Erythroblast (primary cell): ENCODE data around the gene GPHN.

Experiments used
- DNase-seq, 2 experiments: peaks; one replicate each; lab custom pipeline; 2025; lab: John Stamatoyannopoulos, UW
- GATA1 ChIP-seq: IDR thresholded peaks from 2 replicates; pipeline ENCODE4 v1.6.1; 2011; ENCODE audit warnings: low read depth, mild to moderate bottlenecking, control low read depth, low read length, moderate library complexity
- POLR2A ChIP-seq: IDR thresholded peaks from 2 replicates; pipeline ENCODE4 v1.6.1; 2011; ENCODE audit warnings: mild to moderate bottlenecking, low read length

GPHN gene

DNA sequence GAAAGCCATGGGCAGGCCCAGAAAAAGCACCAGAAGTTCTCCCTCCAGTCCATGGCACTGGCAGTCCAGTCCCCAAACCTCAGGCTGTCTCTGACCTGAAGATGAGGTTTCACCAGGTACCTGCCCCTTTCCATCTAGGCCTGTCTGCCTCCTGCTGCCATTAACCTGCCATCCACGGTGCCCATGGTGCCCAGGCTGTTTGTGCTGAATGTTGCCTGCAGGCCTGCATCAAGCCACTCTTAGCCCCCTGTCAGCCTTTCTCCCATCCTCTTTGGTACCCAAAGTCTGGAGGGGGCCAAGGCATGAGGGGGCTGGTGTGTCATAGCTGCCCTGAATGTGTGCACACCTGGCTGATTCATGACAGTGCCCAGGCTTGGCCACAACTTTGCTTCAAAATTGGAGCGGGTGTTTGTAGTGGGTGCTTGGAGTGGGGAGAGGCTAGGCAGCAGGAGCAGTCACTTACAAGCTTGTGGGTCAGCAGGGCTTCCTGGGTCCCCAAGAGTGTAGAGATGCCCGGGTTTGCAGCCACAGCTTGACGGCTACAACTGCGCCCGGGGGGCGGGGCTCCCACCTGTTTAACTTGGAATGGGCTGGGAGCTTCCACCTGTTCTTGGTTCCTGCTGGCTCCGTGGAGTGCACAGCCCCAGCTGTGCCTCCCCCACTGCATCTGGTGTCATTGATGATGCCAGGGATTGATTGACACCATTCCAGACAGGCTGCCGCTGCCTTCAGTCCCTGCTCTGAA is 88.5 kb downstream of the GPHN start:
- no peak for TF ChIP-seq POLR2A
- TF ChIP-seq GATA1: no peak
- no peak for DNase-seq

DNA sequence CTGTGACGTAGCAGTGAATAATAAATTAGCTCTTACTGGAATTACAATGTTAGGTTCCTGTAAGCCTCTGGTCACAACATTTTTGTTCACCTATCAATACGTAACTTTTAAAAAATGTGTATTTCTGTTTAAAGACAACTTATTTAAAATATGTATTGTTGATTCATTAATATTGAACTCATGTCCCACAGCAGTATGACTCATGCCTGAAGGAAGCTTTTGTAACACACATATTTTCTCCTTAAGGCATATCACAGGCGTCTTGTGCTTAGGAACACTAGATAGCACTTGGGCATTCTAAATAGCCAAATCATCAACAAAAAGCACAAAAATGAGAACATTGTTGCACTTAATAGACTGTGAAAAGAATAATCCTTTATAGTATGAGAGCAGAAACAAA is 92.5 kb downstream of the GPHN start:
- no peak for DNase-seq
- TF ChIP-seq GATA1 (no peak), POLR2A (no peak)

DNA sequence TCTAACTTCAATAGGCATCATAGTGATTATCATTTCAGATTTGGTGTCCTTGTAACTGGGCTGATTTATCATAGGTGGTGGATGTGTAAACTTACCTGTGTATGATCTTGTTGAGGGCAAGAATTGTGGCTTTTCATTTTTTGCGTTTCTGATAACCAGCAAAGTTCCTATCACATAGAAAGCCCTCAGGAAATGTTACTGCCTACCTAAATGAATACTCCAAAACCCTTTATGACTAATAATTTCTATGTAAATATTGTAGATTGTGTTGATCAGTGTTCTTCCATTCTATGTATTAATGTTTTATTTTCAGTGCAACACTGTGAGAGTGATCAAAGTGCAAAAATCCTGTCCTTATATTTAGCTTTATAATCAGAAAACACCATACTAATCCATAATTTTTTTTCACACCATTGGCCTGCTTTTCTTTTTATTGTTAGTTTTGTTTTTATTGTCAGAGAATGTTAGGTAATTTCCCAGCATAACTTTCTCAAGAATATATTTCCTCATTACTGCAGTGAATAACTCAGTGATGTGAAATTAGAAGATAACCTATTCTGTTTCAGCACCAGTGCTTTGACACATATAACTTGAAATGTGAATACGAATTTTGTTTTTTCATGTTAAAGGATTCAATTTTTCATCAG is 94.1 kb downstream of the GPHN start:
- TF ChIP-seq GATA1: no peak
- no peak for TF ChIP-seq POLR2A
- DNase-seq: no peak

DNA sequence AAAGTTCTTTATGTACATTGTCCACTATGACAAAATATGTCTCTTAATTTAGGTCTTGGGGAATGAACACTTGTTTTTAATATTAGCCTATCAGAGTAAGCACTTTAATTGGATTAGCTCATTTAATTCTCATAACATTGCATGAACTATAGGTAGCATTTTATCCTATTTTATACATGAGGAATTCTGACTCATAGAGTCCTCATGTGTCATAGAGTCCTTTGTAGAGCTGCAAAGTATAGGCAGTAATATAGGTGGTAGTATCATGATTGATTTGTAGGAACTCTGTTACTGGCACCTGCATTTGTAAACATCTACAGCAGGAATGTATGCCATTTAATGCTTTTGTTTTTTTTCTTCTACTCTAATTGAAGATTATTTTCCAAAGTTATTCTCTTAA is 96.0 kb downstream of the GPHN start:
- no peak for TF ChIP-seq GATA1
- no peak for TF ChIP-seq POLR2A
- no peak for DNase-seq

DNA sequence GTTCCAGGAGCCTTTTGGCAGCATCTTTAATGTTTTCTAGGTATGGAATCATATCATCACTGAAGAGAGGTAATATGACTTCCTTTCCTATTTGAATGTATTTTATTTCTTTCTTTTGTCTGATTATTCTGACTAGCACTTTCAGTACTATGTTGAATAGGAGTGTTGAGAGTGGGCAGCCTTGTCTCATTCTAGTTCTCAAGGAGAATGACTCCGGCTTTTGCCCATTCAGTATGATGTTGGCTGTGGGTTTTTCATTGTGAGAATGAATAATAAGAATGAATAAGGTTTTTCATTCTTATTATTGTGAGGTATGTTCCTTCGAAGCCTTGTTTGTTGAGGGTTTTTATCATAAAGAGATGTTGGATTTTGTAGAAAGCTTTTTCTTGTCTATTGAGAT is 98.9 kb downstream of the GPHN start:
- TF ChIP-seq POLR2A (no peak), GATA1 (no peak)
- DNase-seq: no peak

DNA sequence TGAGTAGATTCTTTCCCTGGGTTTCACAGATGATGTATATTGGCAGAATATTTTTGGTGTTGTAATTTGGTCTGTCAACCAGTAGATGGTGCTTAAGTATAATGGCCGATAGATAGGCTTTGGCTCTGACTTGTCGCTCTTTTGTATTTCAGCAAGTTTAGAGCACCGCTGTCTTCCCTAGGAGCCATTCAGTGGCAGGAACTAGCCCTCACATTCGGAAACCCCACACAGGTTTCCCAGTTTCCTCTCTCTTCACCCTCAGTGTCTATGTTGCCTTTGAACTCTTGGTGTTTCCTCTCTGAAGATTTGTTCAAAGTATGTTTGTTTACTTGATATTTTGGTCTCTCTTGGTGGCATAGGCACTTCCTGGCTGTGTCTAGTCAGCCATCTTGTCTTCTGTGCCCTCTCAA is 102.2 kb downstream of the GPHN start:
- no peak for TF ChIP-seq GATA1
- no peak for TF ChIP-seq POLR2A
- DNase-seq: peak; percentile 12 to 14

DNA sequence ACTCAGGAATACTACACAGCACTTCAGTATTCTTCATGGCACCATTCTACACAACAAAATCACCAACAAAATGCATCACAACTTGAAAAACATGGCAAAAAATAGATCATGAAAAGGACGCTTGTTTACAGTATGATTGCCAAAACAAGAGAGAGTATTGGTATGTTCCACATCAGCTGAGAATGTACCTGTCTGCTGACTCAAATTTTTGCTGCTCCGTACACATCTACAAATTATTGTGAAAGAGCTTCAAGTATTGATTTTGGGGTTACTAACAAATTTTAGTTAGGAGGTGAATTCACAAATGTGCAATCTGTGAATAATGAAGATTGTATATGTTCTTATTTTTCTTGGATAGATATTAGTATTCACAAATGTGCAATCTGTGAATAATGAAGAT is 105.4 kb downstream of the GPHN start:
- TF ChIP-seq GATA1: no peak
- no peak for TF ChIP-seq POLR2A
- no peak for DNase-seq

DNA sequence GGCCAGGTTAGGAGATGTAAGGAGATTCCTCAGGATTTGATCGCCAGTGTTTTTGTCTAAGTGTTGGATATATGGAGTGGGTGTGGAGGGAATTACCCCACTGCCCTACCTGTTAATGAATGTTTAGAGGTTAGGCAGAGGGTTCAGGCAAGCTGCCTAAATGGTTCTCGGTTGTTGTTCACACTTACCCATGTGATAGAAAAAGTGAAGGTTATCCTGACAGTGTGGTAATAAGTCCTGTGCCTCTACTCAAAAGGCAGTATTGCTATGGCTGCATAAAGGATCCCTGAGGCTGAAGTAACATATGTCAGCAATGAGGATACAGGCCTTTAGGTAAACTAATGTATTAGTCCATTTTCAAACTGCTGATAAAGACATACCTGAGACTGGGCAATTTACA is 112.0 kb downstream of the GPHN start:
- DNase-seq: no peak
- TF ChIP-seq GATA1: no peak
- TF ChIP-seq POLR2A: no peak

DNA sequence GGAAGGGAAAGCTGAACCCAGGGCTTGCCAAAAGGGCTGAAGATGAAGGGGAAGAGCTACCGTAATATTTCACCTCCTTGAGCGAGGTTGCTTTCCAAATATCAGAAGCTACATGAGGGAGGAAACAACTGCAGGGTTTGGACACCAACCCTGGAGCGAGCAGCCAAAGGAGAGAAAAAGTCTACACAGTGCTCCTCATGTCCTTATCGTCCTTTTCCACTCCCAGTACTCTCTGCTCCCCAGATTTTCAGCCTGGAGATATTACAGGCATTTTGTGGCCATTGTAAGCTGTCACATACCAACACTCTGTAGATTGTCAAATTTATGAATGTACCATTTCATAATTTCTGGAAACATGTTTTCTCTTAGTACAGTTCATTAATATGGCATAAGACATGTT is 115.9 kb downstream of the GPHN start:
- no peak for TF ChIP-seq POLR2A
- no peak for TF ChIP-seq GATA1

DNA sequence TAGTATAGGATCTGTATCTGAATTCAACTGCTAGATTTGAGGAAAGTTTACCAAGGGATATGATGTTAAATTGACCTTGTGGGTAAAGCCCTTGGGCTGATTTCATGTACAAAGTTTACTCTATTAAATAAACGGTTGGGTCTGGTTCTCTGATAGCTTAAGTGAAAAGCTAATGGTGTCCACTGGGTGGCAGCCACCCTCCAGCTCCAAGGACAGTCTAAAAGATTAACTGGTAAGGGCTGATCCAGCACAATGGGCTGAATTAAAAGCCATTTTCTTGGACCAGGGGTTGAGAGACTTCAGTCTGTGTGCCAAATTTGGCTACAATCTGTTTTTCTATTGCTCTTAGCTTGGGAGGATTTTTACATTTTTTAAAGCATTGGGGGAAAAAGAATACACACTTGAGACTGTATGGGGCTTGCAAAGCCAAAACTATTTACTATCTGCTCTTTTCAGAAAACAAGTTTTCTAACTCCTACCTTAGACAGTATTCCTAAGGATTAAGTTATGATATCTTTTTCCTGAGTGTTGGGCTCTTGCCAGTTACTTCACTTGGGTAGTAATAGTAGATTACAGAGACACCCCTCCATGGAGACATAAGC is 116.5 kb downstream of the GPHN start:
- no peak for TF ChIP-seq GATA1
- TF ChIP-seq POLR2A: no peak
- DNase-seq: peak; percentile 51 to 55

More for the DNA sequence above, 115.9 kb downstream of the GPHN start:
- DNase-seq: no peak

DNA sequence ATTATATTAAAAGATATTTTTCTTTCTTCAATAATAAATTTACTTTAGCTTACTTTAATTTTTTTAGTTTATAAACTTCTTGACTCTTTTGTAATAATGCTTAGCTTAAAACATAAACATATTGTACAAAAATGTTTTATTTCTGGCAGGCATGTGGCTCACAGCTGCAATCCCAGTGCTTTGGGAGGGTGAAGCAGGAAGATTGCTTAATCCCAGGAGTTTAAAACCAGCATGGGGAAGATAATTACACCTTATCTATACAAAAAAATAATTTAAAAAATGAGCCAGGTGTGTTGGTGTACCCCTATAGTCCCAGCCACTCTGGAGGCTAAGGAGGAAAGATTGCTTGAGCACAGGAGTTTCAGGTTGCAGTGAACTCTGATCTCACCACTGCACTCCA is 120.7 kb downstream of the GPHN start:
- DNase-seq: no peak
- no peak for TF ChIP-seq GATA1
- TF ChIP-seq POLR2A: no peak

DNA sequence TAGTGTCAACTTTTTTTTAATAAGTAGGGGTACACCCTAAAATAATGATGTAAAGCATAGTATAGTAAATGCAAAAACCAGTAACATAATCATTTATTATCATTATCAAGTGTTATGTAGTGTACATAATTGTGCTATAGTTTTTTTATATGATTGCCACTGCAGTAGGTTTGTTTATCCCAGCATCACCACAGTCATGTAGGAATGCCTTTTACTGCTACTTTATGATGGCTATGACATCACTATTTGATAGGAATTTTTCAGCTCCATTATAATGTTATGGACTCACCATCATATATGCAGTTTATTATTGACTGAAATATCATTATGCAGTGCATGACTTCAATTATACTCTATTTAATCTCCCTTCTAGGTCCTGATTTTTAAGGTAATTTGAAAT is 121.6 kb downstream of the GPHN start:
- TF ChIP-seq GATA1 (no peak), POLR2A (no peak)
- no peak for DNase-seq

DNA sequence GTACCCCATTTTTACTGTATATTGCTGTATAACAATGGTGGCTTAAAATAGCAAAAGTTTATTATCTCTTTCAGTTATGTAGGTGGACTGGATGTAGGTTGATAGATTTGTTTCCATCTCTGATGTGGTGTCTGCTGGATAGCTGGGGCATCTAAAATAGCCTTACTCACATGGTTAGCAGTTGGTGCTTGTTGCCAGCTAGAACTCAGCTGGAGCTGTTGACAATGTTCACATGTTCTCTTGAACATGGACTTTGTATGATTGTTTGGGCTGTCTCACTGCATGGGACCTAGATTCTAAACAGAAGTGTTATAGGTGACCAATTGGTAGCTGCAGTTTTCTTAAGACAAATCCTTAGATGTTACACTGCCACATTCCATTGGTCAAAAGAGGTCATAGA is 126.9 kb downstream of the GPHN start:
- TF ChIP-seq GATA1 (no peak), POLR2A (no peak)
- DNase-seq: no peak

DNA sequence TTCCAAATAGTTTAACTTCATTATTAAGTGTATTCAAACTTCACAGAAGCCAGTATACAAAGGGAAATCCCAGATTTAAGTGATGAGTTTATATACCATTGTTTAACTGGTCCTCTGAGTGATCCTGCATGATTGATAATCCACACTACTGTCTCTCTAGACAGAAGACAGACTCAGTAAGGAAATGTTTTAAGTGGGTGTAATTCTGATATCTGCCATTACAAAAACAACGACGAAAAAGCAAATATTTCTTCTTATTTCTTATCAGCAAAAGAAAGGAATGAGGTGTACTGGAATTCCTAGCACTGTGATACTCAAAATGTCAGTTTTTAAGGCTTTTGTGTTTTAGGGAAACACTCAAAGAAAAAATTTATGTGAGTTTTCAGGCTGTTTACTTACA is 127.5 kb downstream of the GPHN start:
- TF ChIP-seq GATA1: no peak
- TF ChIP-seq POLR2A: no peak
- no peak for DNase-seq
